GM18951 (cell line): ENCODE results near the gene MAP1LC3B.
A peak's percentile ranks its signal among the peaks of the same experiment; 100 is the strongest.

Experiments
- POLR2A ChIP-seq: IDR thresholded peaks from 4 replicates; pipeline ENCODE4 v1.6.1; 2011; ENCODE audit warnings: mild to moderate bottlenecking; ENCODE audit not compliant: insufficient read length, insufficient read depth; ENCODE audit errors: extremely low read depth
- in situ Hi-C: fragments of 300-500 bp; cut with MboI; formaldehyde crosslinking; loops from one replicate; pipeline ENCODE4 v1.12.0; 2022; ENCODE audit warnings: low sequenced_read_pairs, mixed read lengths, inconsistent platforms; ENCODE audit not compliant: unreplicated experiment

The MAP1LC3B gene

GRCh38 chr16:87391950-87392820 is at the start of gene MAP1LC3B:
MAP1LC3B (plus strand) TSS chr16:87392336; CDS start chr16:87392428, 92 bp downstream.
- in situ Hi-C loops: no loop called here
- peak; percentile 92 for TF ChIP-seq POLR2A

- in situ Hi-C loops: no loop called here
- no peak for TF ChIP-seq POLR2A
These were observed 49.6 kb upstream of the MAP1LC3B start for GRCh38 chr16:87342504-87342903.

DNA sequence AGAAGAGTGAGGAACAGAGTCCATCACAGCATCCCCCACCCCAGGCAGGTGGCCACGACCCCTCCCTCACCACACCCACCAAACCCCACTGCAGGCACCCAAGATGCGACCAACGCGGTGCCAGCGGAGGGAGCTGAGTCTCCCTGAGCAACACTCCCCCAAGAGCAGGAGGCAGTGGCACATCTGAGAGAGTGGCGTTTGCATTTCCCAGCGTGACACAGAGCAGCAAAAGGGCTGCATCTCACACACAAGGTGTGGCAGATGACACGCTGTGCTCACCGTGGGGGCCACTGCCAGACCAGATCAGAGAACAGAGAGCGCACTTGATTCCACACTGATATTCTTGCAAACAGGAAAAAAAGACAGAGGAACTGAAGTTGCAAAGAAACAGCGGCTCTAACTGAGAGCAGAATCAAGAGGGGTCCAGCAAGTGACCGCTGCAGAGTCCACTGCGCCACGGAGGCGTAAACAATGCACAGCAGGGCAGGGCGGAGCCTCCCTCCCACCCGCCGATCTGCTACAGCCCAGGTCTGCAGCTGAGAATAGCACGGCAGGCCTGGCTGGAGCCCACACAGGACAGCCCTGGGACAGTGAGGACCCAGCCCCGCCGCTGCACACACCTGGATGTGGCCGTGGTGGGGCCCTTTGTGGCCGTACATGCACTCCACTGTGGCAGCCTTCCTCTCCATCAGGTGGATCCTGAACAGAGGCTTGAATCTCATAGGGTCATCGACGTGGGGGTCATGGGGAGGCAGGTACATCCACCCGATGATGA is 49.0 kb upstream of the MAP1LC3B start:
- no peak for TF ChIP-seq POLR2A
- in situ Hi-C loops: no loop called here

- no peak for TF ChIP-seq POLR2A
- in situ Hi-C loops: no loop called here
These were observed 48.4 kb upstream of the MAP1LC3B start for GRCh38 chr16:87343753-87344050.

GRCh38 chr16:87344165-87344930 is 47.8 kb upstream of the MAP1LC3B start:
- TF ChIP-seq POLR2A: no peak
- in situ Hi-C loops: no loop called here

DNA sequence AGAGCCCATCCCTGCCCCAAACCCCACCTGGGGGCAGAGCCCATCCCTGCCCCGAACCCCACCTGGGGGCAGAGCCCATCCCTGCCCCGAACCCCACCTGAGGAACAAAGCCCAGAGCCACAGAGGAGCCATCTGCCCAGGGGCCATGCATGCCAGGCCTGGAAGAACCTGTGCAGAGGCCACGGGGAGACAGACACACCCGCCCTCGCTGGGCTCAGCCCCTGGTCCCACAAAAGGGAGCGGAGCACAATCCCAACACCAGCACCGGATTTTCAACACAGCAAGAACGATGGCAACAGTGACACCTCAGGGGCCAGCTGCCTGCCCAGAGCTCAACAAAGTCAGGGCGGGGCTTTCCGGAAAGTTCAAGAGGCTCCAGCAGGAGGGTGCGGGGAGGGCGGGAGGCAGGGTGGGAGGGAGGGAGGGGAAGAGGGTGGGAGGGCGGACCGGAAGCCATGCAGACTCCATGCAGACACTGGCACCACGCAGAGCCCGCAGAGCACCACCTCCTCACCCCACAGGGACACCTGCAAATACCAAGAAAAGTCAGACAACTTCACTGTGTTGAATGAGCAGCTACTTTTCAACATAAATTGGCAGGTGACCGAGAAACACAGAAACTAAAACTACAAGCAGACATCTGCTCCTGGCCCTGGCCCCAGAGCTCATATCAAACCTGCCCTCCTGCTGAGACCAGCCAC is 47.1 kb upstream of the MAP1LC3B start:
- in situ Hi-C loops: no loop called here
- TF ChIP-seq POLR2A: no peak

- no peak for TF ChIP-seq POLR2A
- in situ Hi-C loops: no loop called here
These were observed 46.3 kb upstream of the MAP1LC3B start for GRCh38 chr16:87345726-87346424.

- in situ Hi-C loops: no loop called here
- no peak for TF ChIP-seq POLR2A
These were observed 45.5 kb upstream of the MAP1LC3B start for GRCh38 chr16:87346517-87347060.

- in situ Hi-C loops: no loop called here
- TF ChIP-seq POLR2A: no peak
These were observed 44.1 kb upstream of the MAP1LC3B start for GRCh38 chr16:87347932-87348615.

GRCh38 chr16:87348616-87349157 is 43.4 kb upstream of the MAP1LC3B start:
- in situ Hi-C loops: no loop called here

GRCh38 chr16:87350031-87350430 is 42.1 kb upstream of the MAP1LC3B start:
- TF ChIP-seq POLR2A: no peak
- in situ Hi-C loops: no loop called here

More at GRCh38 chr16:87348616-87349157, 43.4 kb upstream of the MAP1LC3B start:
- no peak for TF ChIP-seq POLR2A
